CD14-positive monocyte (primary cell): ENCODE data around the gene SPSB3. TPM values are rescaled to one million over a fixed set of nuclear protein-coding genes. Genes with fewer than 3 reads are reported as not detected.

Experiments
- DNase-seq, 3 donors: peaks; one replicate each; pipeline ENCODE4 v3.0.0-alpha.2; 2011 to 2022
- H2AFZ ChIP-seq: 2 replicates; pipeline ENCODE4 v1.6.0; 2012; ENCODE audit warnings: mild to moderate bottlenecking, low read depth, low read length, inconsistent platforms; ENCODE audit not compliant: insufficient read depth, poor library complexity, severe bottlenecking
- H3K27ac ChIP-seq, 2 donors: 1 replicate in 1 of 2; 2 replicates in 1 of 2; pipeline ENCODE4 v1.5.1; 2012 to 2013; ENCODE audit warnings: low read length in 2 of 2, control low read depth in 1 of 2, inconsistent platforms in 1 of 2, low read depth in 1 of 2, mild to moderate bottlenecking in 1 of 2
- H3K27me3 ChIP-seq, 2 donors: one replicate each; pipeline versions ENCODE4 v1.6.0 to v1.6.1; 2011 to 2013; ENCODE audit warnings: low read length in 2 of 2; ENCODE audit not compliant: control insufficient read depth in 2 of 2, insufficient read depth in 2 of 2
- H3K36me3 ChIP-seq, 2 donors: replicated peaks in 1 of 2; 1 replicate in 1 of 2; 2 replicates in 1 of 2; pipeline versions ENCODE4 v1.5.1 to v1.6.1; 2012 to 2013; ENCODE audit warnings: low read length in 2 of 2, control low read depth in 1 of 2, inconsistent platforms in 1 of 2, mild to moderate bottlenecking in 1 of 2; ENCODE audit not compliant: insufficient read depth in 2 of 2, control insufficient read depth in 1 of 2
- H3K4me1 ChIP-seq, 2 donors: 1 replicate in 1 of 2; 2 replicates in 1 of 2; pipeline versions ENCODE4 v1.5.1 to v1.6.1; 2012 to 2013; ENCODE audit warnings: low read length in 2 of 2, control low read depth in 1 of 2, inconsistent platforms in 1 of 2, mild to moderate bottlenecking in 1 of 2, moderate library complexity in 1 of 2; ENCODE audit not compliant: insufficient read depth in 2 of 2, control insufficient read depth in 1 of 2
- H3K4me2 ChIP-seq: replicated peaks from 2 replicates; pipeline ENCODE3; 2012; ENCODE audit warnings: low read length, moderate library complexity, mild to moderate bottlenecking; ENCODE audit not compliant: poor library complexity, severe bottlenecking; ENCODE audit errors: extremely low read depth
- H3K4me3 ChIP-seq, 3 experiments: fragments of 200-600 bp in 1 of 3; sonication (generic) in 1 of 3; replicated peaks in 1 of 3; 1 replicate in 2 of 3; 2 replicates in 1 of 3; pipeline ENCODE4 v1.5.1; 2011 to 2013; ENCODE audit warnings: low read length in 3 of 3, mild to moderate bottlenecking in 3 of 3, control low read depth in 2 of 3, low read depth in 2 of 3, inconsistent platforms in 1 of 3, moderate library complexity in 1 of 3
- H3K79me2 ChIP-seq: 2 replicates; pipeline ENCODE4 v1.6.0; 2012; ENCODE audit warnings: mild to moderate bottlenecking, control low read depth, inconsistent platforms, low read length, moderate library complexity; ENCODE audit not compliant: insufficient read depth
- H3K9ac ChIP-seq: 2 replicates; pipeline ENCODE4 v1.6.0; 2017; ENCODE audit warnings: low read length, mild to moderate bottlenecking; ENCODE audit not compliant: insufficient read depth, poor library complexity, severe bottlenecking
- H3K9me3 ChIP-seq, 2 donors: replicated peaks in 1 of 2; 1 replicate in 1 of 2; 2 replicates in 1 of 2; pipeline versions ENCODE4 v1.5.1 to v1.6.1; 2012 to 2013; ENCODE audit warnings: low read length in 2 of 2, control low read depth in 1 of 2; ENCODE audit not compliant: control insufficient read depth in 1 of 2, insufficient read depth in 1 of 2
- H4K20me1 ChIP-seq: 2 replicates; pipeline ENCODE4 v1.6.0; 2012; ENCODE audit warnings: mild to moderate bottlenecking, low read length, control low read depth, moderate library complexity; ENCODE audit not compliant: insufficient read depth
- H3K27ac Mint-ChIP-seq, 7 donors: one replicate each; pipeline ENCODE4 v1.8.0; 2020; ENCODE audit warnings: mild to moderate bottlenecking in 7 of 7, mixed read lengths in 7 of 7, moderate library complexity in 6 of 7, inconsistent platforms in 2 of 7
- H3K27me3 Mint-ChIP-seq, 3 donors: one replicate each; pipeline ENCODE4 v1.8.0; 2021 to 2022; ENCODE audit warnings: low read depth in 3 of 3, mild to moderate bottlenecking in 3 of 3, mixed read lengths in 3 of 3, moderate library complexity in 3 of 3, inconsistent platforms in 1 of 3
- H3K36me3 Mint-ChIP-seq, 2 donors: one replicate each; pipeline ENCODE4 v1.8.0; 2020; ENCODE audit warnings: mixed read lengths in 2 of 2, inconsistent platforms in 1 of 2, mild to moderate bottlenecking in 1 of 2
- H3K4me1 Mint-ChIP-seq: one replicate; pipeline ENCODE4 v1.8.0; 2020; ENCODE audit warnings: mild to moderate bottlenecking, mixed read lengths
- H3K4me3 Mint-ChIP-seq, 2 donors: one replicate each; pipeline ENCODE4 v1.8.0; 2020; ENCODE audit warnings: mild to moderate bottlenecking in 2 of 2, mixed read lengths in 2 of 2, moderate library complexity in 1 of 2
- H3K9me3 Mint-ChIP-seq, 7 donors: one replicate each; pipeline ENCODE4 v1.8.0; 2020 to 2022; ENCODE audit warnings: mixed read lengths in 7 of 7, mild to moderate bottlenecking in 6 of 7, moderate library complexity in 6 of 7, inconsistent platforms in 2 of 7
- WGBS: methylation state at CpG from one replicate; pipeline ENCODE4 v1.1.5; 2013; ENCODE audit warnings: missing lambda C conversion rate; ENCODE audit not compliant: insufficient coverage; 5-methylcytosine and 5-hydroxymethylcytosine counted together
- intact Hi-C, 2 donors: fragments of 100-400 bp; cut with micrococcal nuclease; formaldehyde crosslinking; loops; one replicate each; pipeline versions ENCODE4 v1.15.0 to v1.15.1; 2023
- polyA plus RNA-seq, 3 donors: library from polyadenylated mRNA; depleted of rRNA in 1 of 3; unstranded in 2 of 3; stranded (reverse) in 1 of 3; fragments of 300-500 nt in 2 of 3; fragments of >200 nt in 1 of 3; fragmentation: Illumina TruSeq in 2 of 3; gene quantifications; 1 replicate in 2 of 3; 2 replicates in 1 of 3; pipeline ENCODE4 v1.2.3, GENCODE V29; 2012 to 2021
- TF ChIP-seq, protein P1 (sequence below): fragments of 200-600 bp; IDR thresholded peaks from one replicate; pipeline ENCODE4 v1.8.0; 2022; ENCODE audit warnings: antibody characterized with exemption, mild to moderate bottlenecking

Gene SPSB3
- polyA plus RNA-seq, 3 donors = 36.8 to 151 (median 40.2) TPM

DNA sequence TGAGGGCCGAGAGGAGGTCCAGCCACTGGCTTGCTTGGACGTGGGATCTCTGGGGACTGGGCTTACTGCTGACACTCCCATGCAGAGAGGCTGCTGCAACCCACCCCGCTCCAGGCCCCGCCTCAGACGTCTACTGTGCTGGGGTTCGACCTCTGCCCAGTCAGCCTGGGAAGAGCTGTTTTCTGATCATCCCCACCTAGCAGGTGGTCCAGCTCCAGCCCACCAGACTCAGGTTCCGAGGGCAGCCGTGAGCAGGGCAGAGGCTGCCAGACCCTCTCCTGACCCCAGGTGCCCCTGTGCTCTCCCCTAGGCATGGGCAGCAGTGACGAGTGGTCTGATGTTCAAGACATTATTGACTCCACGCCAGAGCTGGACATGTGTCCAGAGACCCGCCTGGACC, 34.4 kb downstream of the SPSB3 start:
- no peaks in the 10 kb centered on the region for H3K4me1 ChIP-seq
- H3K27ac Mint-ChIP-seq = peak overlapping the region in 1 of 7 donors; percentile 31
- H3K4me3 Mint-ChIP-seq = no peak overlapping the region
- H3K27me3 ChIP-seq = no peaks in the 10 kb centered on the region
- no peak overlapping the region for H3K27ac ChIP-seq
- H3K9me3 ChIP-seq = no peaks in the 10 kb centered on the region
- peaks cover 0 to 1% (median 0%) of the 10 kb centered on the region in 3 donors for H3K27me3 Mint-ChIP-seq
- no peak overlapping the region for H2AFZ ChIP-seq
- no peak overlapping the region for H3K4me3 ChIP-seq
- peaks cover 89 to 92% of the 10 kb centered on the region in 2 donors for H3K36me3 ChIP-seq
- H3K9ac ChIP-seq = no peak overlapping the region
- peaks cover 26% of the 10 kb centered on the region for H4K20me1 ChIP-seq
- peaks cover 74 to 100% of the 10 kb centered on the region in 2 donors for H3K36me3 Mint-ChIP-seq
- WGBS = 97% methylated on average over 10 of the region's 11 CpGs
- intact Hi-C loops = no loop called here
- H3K4me2 ChIP-seq = no peak overlapping the region
- no peaks in the 10 kb centered on the region for H3K4me1 Mint-ChIP-seq
- H3K9me3 Mint-ChIP-seq = peaks cover 0 to 2% (median 0%) of the 10 kb centered on the region in 7 donors
- TF ChIP-seq, protein P1, sequence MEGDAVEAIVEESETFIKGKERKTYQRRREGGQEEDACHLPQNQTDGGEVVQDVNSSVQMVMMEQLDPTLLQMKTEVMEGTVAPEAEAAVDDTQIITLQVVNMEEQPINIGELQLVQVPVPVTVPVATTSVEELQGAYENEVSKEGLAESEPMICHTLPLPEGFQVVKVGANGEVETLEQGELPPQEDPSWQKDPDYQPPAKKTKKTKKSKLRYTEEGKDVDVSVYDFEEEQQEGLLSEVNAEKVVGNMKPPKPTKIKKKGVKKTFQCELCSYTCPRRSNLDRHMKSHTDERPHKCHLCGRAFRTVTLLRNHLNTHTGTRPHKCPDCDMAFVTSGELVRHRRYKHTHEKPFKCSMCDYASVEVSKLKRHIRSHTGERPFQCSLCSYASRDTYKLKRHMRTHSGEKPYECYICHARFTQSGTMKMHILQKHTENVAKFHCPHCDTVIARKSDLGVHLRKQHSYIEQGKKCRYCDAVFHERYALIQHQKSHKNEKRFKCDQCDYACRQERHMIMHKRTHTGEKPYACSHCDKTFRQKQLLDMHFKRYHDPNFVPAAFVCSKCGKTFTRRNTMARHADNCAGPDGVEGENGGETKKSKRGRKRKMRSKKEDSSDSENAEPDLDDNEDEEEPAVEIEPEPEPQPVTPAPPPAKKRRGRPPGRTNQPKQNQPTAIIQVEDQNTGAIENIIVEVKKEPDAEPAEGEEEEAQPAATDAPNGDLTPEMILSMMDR = no peak
- DNase-seq = no peak
- H3K79me2 ChIP-seq = no peaks in the 10 kb centered on the region

DNA sequence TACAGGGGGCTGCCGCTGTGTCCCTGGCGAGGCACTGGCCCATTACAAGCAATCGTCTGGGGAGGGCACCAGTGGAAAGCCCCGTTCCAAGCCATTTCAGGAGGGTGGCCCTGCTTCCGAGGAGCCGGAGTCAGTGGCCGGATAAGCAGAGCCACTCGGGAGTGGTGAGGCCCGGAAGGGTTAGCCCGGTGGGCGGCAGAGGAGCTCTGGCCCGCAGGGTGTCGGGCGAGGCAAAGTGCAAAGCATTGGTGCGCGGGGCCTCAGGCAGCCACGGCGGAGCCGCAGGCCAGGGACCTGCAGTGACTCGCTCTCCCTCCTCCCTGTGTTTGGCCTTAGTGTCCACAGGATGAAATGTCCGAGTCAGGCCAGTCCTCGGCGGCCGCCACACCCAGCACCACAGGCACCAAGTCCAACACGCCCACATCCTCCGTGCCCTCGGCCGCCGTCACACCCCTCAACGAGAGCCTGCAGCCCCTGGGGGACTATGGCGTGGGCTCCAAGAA, 35.6 kb downstream of the SPSB3 start:
- DNase-seq = no peak

More for the DNA sequence above, 35.6 kb downstream of the SPSB3 start:
- Histone ChIP-seq H3K79me2 (no peaks in the 10 kb centered on the region), H3K36me3 (peaks cover 85 to 90% of the 10 kb centered on the region in 2 donors), H2AFZ (no peak overlapping the region), H3K27ac (no peak overlapping the region), H3K9me3 (no peaks in the 10 kb centered on the region), H3K27me3 (no peaks in the 10 kb centered on the region), H3K4me2 (no peak overlapping the region), H4K20me1 (peaks cover 30% of the 10 kb centered on the region), H3K9ac (no peak overlapping the region), H3K4me3 (no peak overlapping the region), H3K4me1 (no peaks in the 10 kb centered on the region)
- Mint-ChIP-seq H3K4me1 (no peaks in the 10 kb centered on the region), H3K27me3 (no peaks in the 10 kb centered on the region), H3K27ac (peak overlapping the region in 1 of 7 donors; percentile 7), H3K4me3 (no peak overlapping the region), H3K36me3 (peaks cover 63 to 88% of the 10 kb centered on the region in 2 donors), H3K9me3 (peaks cover 0 to 2% (median 0%) of the 10 kb centered on the region in 7 donors)
- TF ChIP-seq, protein P1 = no peak
- WGBS = over 99% methylated on average over 24 of the region's 31 CpGs
- intact Hi-C loops = no loop called here
